Measurements from ENCODE around the gene PDYN.

- TF ChIP-seq FOXA1 (IDR thresholded peaks at IDR 0.05), result no peak
- TF ChIP-seq SP1 (IDR thresholded peaks at IDR 0.05), result no peak
- TF ChIP-seq PKNOX1 (IDR thresholded peaks at IDR 0.05), result no peak
- no peak for TF ChIP-seq SUZ12 (IDR thresholded peaks at IDR 0.05)
- no peak for TF ChIP-seq ARNT (IDR thresholded peaks at IDR 0.05)
- no peak for TF ChIP-seq FOXM1 (IDR thresholded peaks at IDR 0.05; ENCODE audit: borderline replicate concordance)
- TF ChIP-seq ELF4 (IDR thresholded peaks at IDR 0.05), result no peak
- TF ChIP-seq FOXK2 (IDR thresholded peaks at IDR 0.05), result no peak
- no peak for TF ChIP-seq TARDBP (IDR thresholded peaks at IDR 0.05)
- TF ChIP-seq HDGF (IDR thresholded peaks at IDR 0.05; ENCODE audit: borderline replicate concordance), result no peak
- no peak for TF ChIP-seq NFRKB (IDR thresholded peaks at IDR 0.05)
- TF ChIP-seq ZNF384 (IDR thresholded peaks at IDR 0.05), result no peak
- TF ChIP-seq LEF1 (IDR thresholded peaks at IDR 0.05; ENCODE audit: borderline replicate concordance), result no peak
- TF ChIP-seq BHLHE40 (IDR thresholded peaks at IDR 0.05; ENCODE audit: borderline replicate concordance), result no peak
Observed at GRCh38 chr20:1939270-1939595, 54.6 kb downstream of the PDYN start.

Data from HEK293T (cell line).